GM23338 (cell line): Measurements from ENCODE around the gene NDRG2. TPM values are rescaled to one million over a fixed set of nuclear protein-coding genes. Genes with fewer than 3 reads are reported as not detected.

Experiments used
- ATAC-seq: fragments of 200-7000 bp; cut with Tn5 transposase; 3 replicates; pipeline ENCODE4 v1.9.1; 2020
- DNase-seq: peaks from one replicate; pipeline ENCODE4 v3.0.0-alpha.2; 2015; ENCODE audit warnings: low spot score
- H2AFZ ChIP-seq: fragments of 200-600 bp; sonication (generic); 2 replicates; pipeline ENCODE4 v1.8.0; 2016; ENCODE audit warnings: antibody characterized with exemption, mild to moderate bottlenecking, moderate library complexity
- H3F3A ChIP-seq: fragments of 200-600 bp; sonication (generic); replicated peaks from 2 replicates; pipeline ENCODE4 v1.8.0; 2017; ENCODE audit warnings: antibody characterized with exemption, mixed run types, low read depth
- H3K27ac ChIP-seq: fragments of 200-600 bp; sonication (generic); 2 replicates; pipeline ENCODE4 v1.6.1; 2016; ENCODE audit warnings: low read depth
- H3K27me3 ChIP-seq: fragments of 200-600 bp; sonication (generic); 2 replicates; pipeline ENCODE4 v1.8.0; 2016; ENCODE audit warnings: mild to moderate bottlenecking, mixed run types, moderate library complexity; ENCODE audit not compliant: insufficient read depth
- H3K36me3 ChIP-seq: fragments of 200-600 bp; sonication (generic); 2 replicates; pipeline ENCODE4 v1.8.0; 2016; ENCODE audit warnings: mild to moderate bottlenecking; ENCODE audit not compliant: insufficient read depth
- H3K4me1 ChIP-seq: fragments of 200-600 bp; sonication (generic); 2 replicates; pipeline ENCODE4 v1.8.0; 2016; ENCODE audit warnings: mild to moderate bottlenecking, moderate library complexity; ENCODE audit not compliant: insufficient read depth
- H3K4me2 ChIP-seq: fragments of 200-600 bp; sonication (generic); 2 replicates; pipeline ENCODE4 v1.7.1; 2017; ENCODE audit warnings: mixed run types
- H3K4me3 ChIP-seq: fragments of 200-600 bp; sonication (generic); 2 replicates; pipeline ENCODE4 v1.6.1; 2016; ENCODE audit warnings: mixed run types
- H3K79me2 ChIP-seq: fragments of 200-600 bp; sonication (generic); replicated peaks from 2 replicates; pipeline ENCODE4 v1.8.0; 2017; ENCODE audit warnings: mild to moderate bottlenecking; ENCODE audit not compliant: insufficient read depth
- H3K9me2 ChIP-seq: fragments of 200-600 bp; sonication (generic); 2 replicates; pipeline ENCODE4 v1.8.0; 2017; ENCODE audit not compliant: insufficient read depth
- H4K20me1 ChIP-seq: fragments of 200-600 bp; sonication (generic); replicated peaks from 2 replicates; pipeline ENCODE4 v1.8.0; 2017; ENCODE audit warnings: mild to moderate bottlenecking; ENCODE audit not compliant: insufficient read depth
- H3K27ac Mint-ChIP-seq: 2 replicates; pipeline ENCODE4 v1.8.0; 2020; ENCODE audit warnings: inconsistent platforms, mild to moderate bottlenecking, moderate library complexity, mixed read lengths
- H3K27me3 Mint-ChIP-seq: 3 replicates; pipeline ENCODE4 v1.8.0; 2022; ENCODE audit warnings: low read depth, mild to moderate bottlenecking, moderate library complexity, mixed read lengths, inconsistent platforms; ENCODE audit not compliant: insufficient read depth, poor library complexity
- H3K36me3 Mint-ChIP-seq: 3 replicates; pipeline ENCODE4 v1.8.0; 2021; ENCODE audit warnings: low read depth, mild to moderate bottlenecking, inconsistent platforms, moderate library complexity, mixed read lengths
- H3K4me1 Mint-ChIP-seq: 3 replicates; pipeline ENCODE4 v1.8.0; 2020; ENCODE audit warnings: mild to moderate bottlenecking, inconsistent platforms, mixed read lengths
- H3K4me3 Mint-ChIP-seq: 3 replicates; pipeline ENCODE4 v1.8.0; 2021; ENCODE audit warnings: moderate library complexity, mild to moderate bottlenecking, inconsistent platforms, mixed read lengths
- H3K9me3 Mint-ChIP-seq: 3 replicates; pipeline ENCODE4 v1.8.0; 2020; ENCODE audit warnings: moderate library complexity, mild to moderate bottlenecking, inconsistent platforms, mixed read lengths
- CREB1 ChIP-seq: fragments of 250-450 bp; sonication (Bioruptor Pico); IDR thresholded peaks from 2 replicates; pipeline ENCODE4 v1.5.0; 2020; ENCODE audit warnings: low read depth, mild to moderate bottlenecking, moderate library complexity
- CTCF ChIP-seq, 2 experiments: fragments of 200-600 bp in 1 of 2; sonication (generic) in 1 of 2; conservative IDR thresholded peaks; 2 replicates each; pipeline versions ENCODE4 v1.5.1 to v1.6.1; 2016 to 2017; ENCODE audit warnings: antibody characterized with exemption in 2 of 2, low read depth in 2 of 2, mild to moderate bottlenecking in 2 of 2, moderate library complexity in 1 of 2
- ETS1 ChIP-seq: IDR thresholded peaks from 2 replicates; pipeline ENCODE4 v1.6.1; 2016; ENCODE audit warnings: antibody characterized with exemption
- EZH2 ChIP-seq: fragments of 200-600 bp; sonication (generic); IDR thresholded peaks from one replicate; pipeline ENCODE4 v1.8.0; 2017; ENCODE audit warnings: antibody characterized with exemption, mild to moderate bottlenecking, low read depth; ENCODE audit not compliant: unreplicated experiment
- EZH2phosphoT487 ChIP-seq: fragments of 200-600 bp; sonication (generic); IDR thresholded peaks from one replicate; pipeline ENCODE4 v1.8.1; 2018; ENCODE audit warnings: antibody characterized with exemption; ENCODE audit not compliant: unreplicated experiment
- NANOG ChIP-seq: IDR thresholded peaks from 2 replicates; pipeline ENCODE4 v1.6.1; 2016; ENCODE audit warnings: antibody characterized with exemption, borderline replicate concordance
- STAT1 ChIP-seq: IDR thresholded peaks from one replicate; pipeline ENCODE4 v1.6.1; 2016; ENCODE audit warnings: antibody characterized with exemption; ENCODE audit not compliant: unreplicated experiment
- ZNF114 ChIP-seq: fragments of 250-450 bp; sonication (Bioruptor Pico); IDR thresholded peaks from 2 replicates; pipeline ENCODE4 v1.5.0; 2020; ENCODE audit warnings: mild to moderate bottlenecking, moderate library complexity
- ZNF331 ChIP-seq: fragments of 250-450 bp; sonication (Bioruptor Pico); IDR thresholded peaks from 2 replicates; pipeline ENCODE4 v1.5.0; 2020; ENCODE audit warnings: low read depth, mild to moderate bottlenecking, moderate library complexity
- ZNF462 ChIP-seq: fragments of 250-450 bp; sonication (Bioruptor Pico); IDR thresholded peaks from 2 replicates; pipeline ENCODE4 v1.5.0; 2020; ENCODE audit warnings: mild to moderate bottlenecking, moderate library complexity
- polyA plus RNA-seq: library from polyadenylated mRNA; unstranded; fragments of >200 nt; fragmentation: Nextera tagmentation; extraction: Ambion mirVana; gene quantifications from 2 replicates; pipeline ENCODE4 v1.2.1, GENCODE V29; 2016
- total RNA-seq: library from RNA; depleted of rRNA; stranded (reverse); fragments of >200 nt; shearing (Covaris generic); gene quantifications from 2 replicates; pipeline ENCODE4 v1.2.3, GENCODE V29; 2014
- TF ChIP-seq, protein P1 (sequence below): IDR thresholded peaks from one replicate; pipeline ENCODE4 v1.6.1; 2018; ENCODE audit warnings: antibody characterized with exemption; ENCODE audit not compliant: unreplicated experiment

Gene NDRG2
- total and polyA plus RNA-seq, 2 experiments from 2014 or later: 8.8 to 20.6 TPM

DNA sequence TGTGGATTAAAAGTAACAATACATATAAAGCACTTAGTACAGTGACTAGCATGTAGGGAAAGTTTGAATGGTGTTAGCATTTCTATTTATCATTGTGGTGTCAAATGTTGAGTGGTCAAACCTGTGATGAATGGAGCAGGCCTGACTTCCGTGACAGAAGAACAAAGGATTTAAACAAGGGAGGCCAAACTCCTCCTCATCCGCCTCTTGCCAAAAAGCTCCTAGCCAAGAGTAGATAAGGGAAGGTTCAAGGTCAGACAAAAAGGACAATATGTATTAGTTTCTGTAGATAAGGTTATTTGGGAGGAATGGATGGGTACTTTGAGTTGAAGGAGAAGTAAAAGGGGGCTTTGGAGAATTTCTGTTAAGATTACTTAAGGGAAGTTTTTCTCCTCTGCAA, 23.8 kb upstream of the NDRG2 start:
- no peaks in the 10 kb centered on the region for H3K79me2 ChIP-seq
- H3K9me2 ChIP-seq: no peaks in the 10 kb centered on the region; the same call in 1 of the 2 replicates
- Mint-ChIP-seq H3K27me3 (peaks cover 2% of the 10 kb centered on the region), H3K4me3 (no peak overlapping the region), H3K36me3 (no peaks in the 10 kb centered on the region), H3K27ac (no peak overlapping the region), H3K9me3 (no peaks in the 10 kb centered on the region), H3K4me1 (no peaks in the 10 kb centered on the region; the same call in 2 of the 3 replicates)
- no peaks in the 10 kb centered on the region for H3K4me1 ChIP-seq
- no peak overlapping the region for H2AFZ ChIP-seq
- ATAC-seq (no peak), DNase-seq (no peak)
- H3K4me2 ChIP-seq: no peak overlapping the region
- no peak overlapping the region for H3K4me3 ChIP-seq
- H3K27ac ChIP-seq: no peak overlapping the region
- no peaks in the 10 kb centered on the region for H4K20me1 ChIP-seq
- TF ChIP-seq EZH2 (no peak), EZH2phosphoT487 (no peak), ZNF114 (no peak), ZNF462 (CRISPR knock-in tag) (no peak), ZNF331 (CRISPR knock-in tag) (no peak), NANOG (no peak), STAT1 (no peak), CTCF (conservative IDR thresholded peaks at IDR 0.05; ENCODE audit: low read depth in 2 of 2) (no peak), ETS1 (no peak), CREB1 (CRISPR knock-in tag) (no peak)
- TF ChIP-seq, protein P1, sequence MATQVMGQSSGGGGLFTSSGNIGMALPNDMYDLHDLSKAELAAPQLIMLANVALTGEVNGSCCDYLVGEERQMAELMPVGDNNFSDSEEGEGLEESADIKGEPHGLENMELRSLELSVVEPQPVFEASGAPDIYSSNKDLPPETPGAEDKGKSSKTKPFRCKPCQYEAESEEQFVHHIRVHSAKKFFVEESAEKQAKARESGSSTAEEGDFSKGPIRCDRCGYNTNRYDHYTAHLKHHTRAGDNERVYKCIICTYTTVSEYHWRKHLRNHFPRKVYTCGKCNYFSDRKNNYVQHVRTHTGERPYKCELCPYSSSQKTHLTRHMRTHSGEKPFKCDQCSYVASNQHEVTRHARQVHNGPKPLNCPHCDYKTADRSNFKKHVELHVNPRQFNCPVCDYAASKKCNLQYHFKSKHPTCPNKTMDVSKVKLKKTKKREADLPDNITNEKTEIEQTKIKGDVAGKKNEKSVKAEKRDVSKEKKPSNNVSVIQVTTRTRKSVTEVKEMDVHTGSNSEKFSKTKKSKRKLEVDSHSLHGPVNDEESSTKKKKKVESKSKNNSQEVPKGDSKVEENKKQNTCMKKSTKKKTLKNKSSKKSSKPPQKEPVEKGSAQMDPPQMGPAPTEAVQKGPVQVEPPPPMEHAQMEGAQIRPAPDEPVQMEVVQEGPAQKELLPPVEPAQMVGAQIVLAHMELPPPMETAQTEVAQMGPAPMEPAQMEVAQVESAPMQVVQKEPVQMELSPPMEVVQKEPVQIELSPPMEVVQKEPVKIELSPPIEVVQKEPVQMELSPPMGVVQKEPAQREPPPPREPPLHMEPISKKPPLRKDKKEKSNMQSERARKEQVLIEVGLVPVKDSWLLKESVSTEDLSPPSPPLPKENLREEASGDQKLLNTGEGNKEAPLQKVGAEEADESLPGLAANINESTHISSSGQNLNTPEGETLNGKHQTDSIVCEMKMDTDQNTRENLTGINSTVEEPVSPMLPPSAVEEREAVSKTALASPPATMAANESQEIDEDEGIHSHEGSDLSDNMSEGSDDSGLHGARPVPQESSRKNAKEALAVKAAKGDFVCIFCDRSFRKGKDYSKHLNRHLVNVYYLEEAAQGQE: no peak
- H3K27me3 ChIP-seq: no peaks in the 10 kb centered on the region
- no peaks in the 10 kb centered on the region for H3F3A ChIP-seq
- H3K36me3 ChIP-seq: no peaks in the 10 kb centered on the region
